ENCODE data around the gene MYH3. TPM values are rescaled to one million over a fixed set of nuclear protein-coding genes. Genes with fewer than 3 reads are reported as not detected.
A peak's percentile ranks its signal among the peaks of the same experiment; 100 is the strongest.

MYH3 gene
- total RNA-seq, 1 experiment from 2014 or later = 2.4 TPM

DNA sequence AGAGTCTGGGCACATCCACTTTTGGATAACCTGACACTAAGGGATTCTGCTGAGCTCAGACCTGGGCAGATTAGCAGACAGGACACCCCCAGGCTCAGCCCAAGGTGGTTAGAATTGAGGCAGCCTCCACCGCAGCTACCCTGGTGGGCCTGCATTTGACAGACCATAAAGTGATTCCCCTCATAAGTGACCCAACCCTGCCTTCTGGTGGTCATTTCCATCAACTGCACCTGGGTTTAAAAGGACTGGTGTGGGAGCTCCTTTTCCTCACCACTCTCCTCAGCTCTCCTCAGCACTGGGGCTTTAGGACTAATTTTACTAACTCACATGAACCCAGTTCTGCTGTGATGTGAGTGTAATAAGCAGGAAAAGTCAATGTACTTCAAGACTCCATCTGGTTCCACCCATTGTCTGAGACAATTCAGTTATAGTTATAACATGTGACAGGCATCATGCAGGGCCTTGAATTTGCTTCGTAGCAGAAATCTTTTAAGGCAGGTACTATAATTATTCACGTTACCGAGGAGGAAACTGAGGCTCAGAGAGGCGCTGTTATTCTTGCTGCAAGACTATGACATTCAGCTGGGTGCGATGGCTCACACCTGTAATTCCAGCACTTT, 42.5 kb downstream of the MYH3 start:
- Mint-ChIP-seq H3K36me3 (ENCODE audit: insufficient read depth, unreplicated experiment) (no peaks in the 10 kb centered on the region), H3K9me3 (ENCODE audit: unreplicated experiment) (no peaks in the 10 kb centered on the region), H3K27me3 (ENCODE audit: insufficient read depth, unreplicated experiment) (no peaks in the 10 kb centered on the region), H3K4me1 (ENCODE audit: low read depth, unreplicated experiment) (peaks cover 7% of the 10 kb centered on the region), H3K27ac (ENCODE audit: unreplicated experiment) (no peak overlapping the region), H3K4me3 (ENCODE audit: unreplicated experiment) (no peak overlapping the region)
- BruUV-seq (replicated peaks) = no TSS peak
- Histone ChIP-seq H3K4me1 (no peaks in the 10 kb centered on the region), H3K9me3 (no peaks in the 10 kb centered on the region), H3K27me3 (replicated peaks; ENCODE audit: control insufficient read depth, insufficient read depth, low read length) (no peaks in the 10 kb centered on the region), H3K36me3 (ENCODE audit: control insufficient read depth, insufficient read depth, low read length) (no peaks in the 10 kb centered on the region), H3K4me3 (ENCODE audit: low read depth, low read length) (no peak overlapping the region)
- intact Hi-C loops (cut with micrococcal nuclease; ENCODE audit: unreplicated experiment) = loop anchor here (1.0 to 10.0 kb wide), 2 partner anchors 287 to 690 kb away; no protein-coding TSS in a partner anchor
- TF ChIP-seq, protein P1, sequence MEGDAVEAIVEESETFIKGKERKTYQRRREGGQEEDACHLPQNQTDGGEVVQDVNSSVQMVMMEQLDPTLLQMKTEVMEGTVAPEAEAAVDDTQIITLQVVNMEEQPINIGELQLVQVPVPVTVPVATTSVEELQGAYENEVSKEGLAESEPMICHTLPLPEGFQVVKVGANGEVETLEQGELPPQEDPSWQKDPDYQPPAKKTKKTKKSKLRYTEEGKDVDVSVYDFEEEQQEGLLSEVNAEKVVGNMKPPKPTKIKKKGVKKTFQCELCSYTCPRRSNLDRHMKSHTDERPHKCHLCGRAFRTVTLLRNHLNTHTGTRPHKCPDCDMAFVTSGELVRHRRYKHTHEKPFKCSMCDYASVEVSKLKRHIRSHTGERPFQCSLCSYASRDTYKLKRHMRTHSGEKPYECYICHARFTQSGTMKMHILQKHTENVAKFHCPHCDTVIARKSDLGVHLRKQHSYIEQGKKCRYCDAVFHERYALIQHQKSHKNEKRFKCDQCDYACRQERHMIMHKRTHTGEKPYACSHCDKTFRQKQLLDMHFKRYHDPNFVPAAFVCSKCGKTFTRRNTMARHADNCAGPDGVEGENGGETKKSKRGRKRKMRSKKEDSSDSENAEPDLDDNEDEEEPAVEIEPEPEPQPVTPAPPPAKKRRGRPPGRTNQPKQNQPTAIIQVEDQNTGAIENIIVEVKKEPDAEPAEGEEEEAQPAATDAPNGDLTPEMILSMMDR (IDR thresholded peaks at IDR 0.05; ENCODE audit: insufficient read depth in 1 of 2, low read depth in 1 of 2, low read length in 1 of 2, severe bottlenecking in 1 of 2, unreplicated experiment in 1 of 2) = peak; percentile 50 to 65
- DNase-seq = peak; percentile 41 to 53
- POLR2A ChIA-PET = no interaction called here
- CTCF ChIA-PET = interaction anchor here (0.6 to 2.1 kb wide), 9 partner anchors 24 to 748 kb away, joined by 3 to 8 read pairs (median 3); no protein-coding TSS in a partner anchor

DNA sequence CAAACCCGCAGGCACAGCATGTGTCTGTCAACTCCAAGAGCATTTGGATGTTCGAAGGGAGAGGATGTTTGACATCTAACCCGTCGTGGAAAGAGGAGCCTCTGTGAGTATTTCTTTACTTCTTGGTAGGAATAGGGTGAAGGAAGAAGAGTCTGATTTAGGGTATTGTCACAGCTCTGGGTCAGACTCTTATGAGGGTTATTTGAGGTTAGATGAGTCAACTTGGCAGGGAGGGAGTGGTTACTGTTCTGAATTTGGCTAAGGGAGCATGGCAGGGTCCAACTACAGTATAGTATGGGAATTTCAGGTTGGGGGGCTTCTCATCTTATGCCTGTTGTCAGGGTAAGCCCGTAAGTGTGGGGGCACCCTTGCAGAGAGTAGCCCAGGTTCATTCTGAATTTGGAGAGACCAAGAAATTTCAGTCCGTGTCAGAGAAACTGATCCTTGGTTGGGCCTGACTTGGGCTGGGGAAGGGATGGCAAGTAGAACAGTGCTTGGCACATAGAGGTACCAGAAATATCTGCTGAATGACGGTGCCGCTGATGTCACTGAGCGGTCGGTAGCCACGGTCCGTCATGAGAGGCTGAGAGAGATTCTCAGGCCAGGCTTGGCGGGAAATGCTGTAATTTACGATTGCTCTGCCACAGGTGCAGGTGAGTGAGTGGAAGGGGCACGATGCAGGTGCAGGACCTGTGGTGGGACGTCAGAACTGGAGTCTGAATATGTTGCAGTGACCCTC, 43.2 kb downstream of the MYH3 start:
- intact Hi-C loops (cut with micrococcal nuclease; ENCODE audit: unreplicated experiment) = loop anchor here (1.0 to 10.0 kb wide), 2 partner anchors 287 to 689 kb away; no protein-coding TSS in a partner anchor
- no peak for DNase-seq
- Mint-ChIP-seq H3K36me3 (ENCODE audit: insufficient read depth, unreplicated experiment) (no peaks in the 10 kb centered on the region), H3K27me3 (ENCODE audit: insufficient read depth, unreplicated experiment) (no peaks in the 10 kb centered on the region), H3K4me3 (ENCODE audit: unreplicated experiment) (no peak overlapping the region), H3K9me3 (ENCODE audit: unreplicated experiment) (no peaks in the 10 kb centered on the region), H3K4me1 (ENCODE audit: low read depth, unreplicated experiment) (peaks cover 7% of the 10 kb centered on the region), H3K27ac (ENCODE audit: unreplicated experiment) (no peak overlapping the region)
- ChIA-PET POLR2A (no interaction called here), CTCF (interaction anchor here (0.7 to 2.1 kb wide), 5 partner anchors 103 to 320 kb away, joined by 3 to 6 read pairs (median 4); no protein-coding TSS in a partner anchor)
- H3K9me3 ChIP-seq = no peaks in the 10 kb centered on the region
- H3K36me3 ChIP-seq (ENCODE audit: control insufficient read depth, insufficient read depth, low read length) = no peaks in the 10 kb centered on the region
- H3K4me3 ChIP-seq (ENCODE audit: low read depth, low read length) = no peak overlapping the region
- TF ChIP-seq, protein P1 (IDR thresholded peaks at IDR 0.05; ENCODE audit: insufficient read depth in 1 of 2, low read depth in 1 of 2, low read length in 1 of 2, severe bottlenecking in 1 of 2, unreplicated experiment in 1 of 2) = no peak
- H3K4me1 ChIP-seq = no peaks in the 10 kb centered on the region
- no TSS peak for BruUV-seq (replicated peaks)
- no peaks in the 10 kb centered on the region for H3K27me3 ChIP-seq (replicated peaks; ENCODE audit: control insufficient read depth, insufficient read depth, low read length)

DNA sequence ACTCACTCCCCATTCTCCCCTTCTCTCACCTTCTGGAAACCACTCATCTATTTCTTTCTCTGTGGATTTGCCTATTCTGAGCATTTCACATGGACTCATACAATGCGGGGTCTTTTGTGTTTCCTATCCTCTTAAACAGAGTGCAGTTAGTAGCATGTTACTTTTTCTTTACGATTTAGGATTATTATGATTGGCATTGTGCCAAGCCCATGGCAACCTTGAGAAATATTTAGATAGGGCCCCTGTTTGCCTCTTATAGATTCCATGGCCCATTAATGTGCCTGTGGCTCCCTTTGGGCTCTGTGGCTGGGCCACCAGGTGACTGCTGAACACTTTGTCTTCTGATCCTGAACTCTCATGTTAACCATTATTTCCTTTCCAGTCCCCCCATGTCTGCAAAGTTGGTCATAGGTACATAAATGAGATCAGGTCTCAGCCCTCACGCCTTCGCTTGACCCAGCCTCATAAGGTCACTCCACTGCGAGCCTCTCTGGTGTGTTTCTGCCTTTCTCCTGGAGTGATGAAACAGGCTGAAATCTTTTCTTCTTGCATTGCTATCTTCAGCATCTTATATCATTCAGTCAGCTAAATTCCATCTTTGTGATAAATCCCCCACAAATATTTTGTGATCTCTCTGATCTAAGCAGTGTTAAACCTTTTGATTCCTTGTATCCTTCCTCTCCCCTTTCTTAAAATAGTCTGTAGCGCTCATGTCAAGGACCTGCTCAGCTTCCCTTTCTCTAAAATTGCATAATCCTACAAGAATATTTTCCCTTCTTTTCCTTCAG, 44.0 kb downstream of the MYH3 start:
- no peaks in the 10 kb centered on the region for H3K9me3 Mint-ChIP-seq (ENCODE audit: unreplicated experiment)
- no peaks in the 10 kb centered on the region for H3K36me3 Mint-ChIP-seq (ENCODE audit: insufficient read depth, unreplicated experiment)
- H3K4me1 Mint-ChIP-seq (ENCODE audit: low read depth, unreplicated experiment) = peaks cover 7% of the 10 kb centered on the region
- POLR2A ChIA-PET = no interaction called here
- TF ChIP-seq, protein P1 (IDR thresholded peaks at IDR 0.05; ENCODE audit: insufficient read depth in 1 of 2, low read depth in 1 of 2, low read length in 1 of 2, severe bottlenecking in 1 of 2, unreplicated experiment in 1 of 2) = no peak
- no peaks in the 10 kb centered on the region for H3K36me3 ChIP-seq (ENCODE audit: control insufficient read depth, insufficient read depth, low read length)
- H3K27me3 Mint-ChIP-seq (ENCODE audit: insufficient read depth, unreplicated experiment) = no peaks in the 10 kb centered on the region
- no TSS peak for BruUV-seq (replicated peaks)
- no peak for DNase-seq
- CTCF ChIA-PET = no interaction called here
- H3K4me1 ChIP-seq = no peaks in the 10 kb centered on the region
- intact Hi-C loops (cut with micrococcal nuclease; ENCODE audit: unreplicated experiment) = loop anchor here (10.0 kb wide), 1 partner anchor 688 kb away; no protein-coding TSS in a partner anchor
- no peak overlapping the region for H3K4me3 Mint-ChIP-seq (ENCODE audit: unreplicated experiment)
- H3K9me3 ChIP-seq = no peaks in the 10 kb centered on the region
- H3K27me3 ChIP-seq (replicated peaks; ENCODE audit: control insufficient read depth, insufficient read depth, low read length) = no peaks in the 10 kb centered on the region
- no peak overlapping the region for H3K27ac Mint-ChIP-seq (ENCODE audit: unreplicated experiment)
- H3K4me3 ChIP-seq (ENCODE audit: low read depth, low read length) = no peak overlapping the region

Data from Caco-2 (cell line).